ENCODE results near the gene FAM163B.

DNA sequence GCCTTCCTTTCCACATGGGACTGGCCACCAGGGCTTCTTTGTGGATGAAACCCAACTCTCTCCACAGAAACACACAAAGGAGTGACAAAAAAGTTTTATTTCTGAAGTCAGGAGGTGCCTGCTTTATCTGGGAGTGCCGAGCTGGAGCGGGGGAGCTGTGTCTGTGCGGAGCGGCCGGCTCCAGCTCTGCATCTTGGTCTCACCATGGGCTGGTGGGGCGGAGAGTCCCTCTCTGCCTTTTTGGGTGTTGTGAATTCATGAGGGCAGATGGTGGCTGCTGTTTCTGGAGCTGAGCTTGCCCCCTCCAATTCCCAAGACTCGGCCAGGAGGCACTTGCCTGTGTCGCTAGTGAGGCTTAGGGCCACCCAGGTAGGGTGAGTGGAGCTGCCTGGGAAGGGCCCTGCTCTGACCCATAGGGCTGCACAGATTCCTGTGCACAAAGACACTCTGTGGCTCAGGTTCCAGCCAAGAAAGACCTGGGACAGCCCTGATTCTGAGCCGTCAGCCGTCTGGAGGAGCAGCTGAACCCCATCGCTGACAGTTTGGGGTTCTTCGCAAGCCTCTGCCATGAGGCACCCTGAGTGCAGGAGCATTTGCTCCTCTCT, 28.4 kb upstream of the FAM163B start:
- TF ChIP-seq, protein P1, sequence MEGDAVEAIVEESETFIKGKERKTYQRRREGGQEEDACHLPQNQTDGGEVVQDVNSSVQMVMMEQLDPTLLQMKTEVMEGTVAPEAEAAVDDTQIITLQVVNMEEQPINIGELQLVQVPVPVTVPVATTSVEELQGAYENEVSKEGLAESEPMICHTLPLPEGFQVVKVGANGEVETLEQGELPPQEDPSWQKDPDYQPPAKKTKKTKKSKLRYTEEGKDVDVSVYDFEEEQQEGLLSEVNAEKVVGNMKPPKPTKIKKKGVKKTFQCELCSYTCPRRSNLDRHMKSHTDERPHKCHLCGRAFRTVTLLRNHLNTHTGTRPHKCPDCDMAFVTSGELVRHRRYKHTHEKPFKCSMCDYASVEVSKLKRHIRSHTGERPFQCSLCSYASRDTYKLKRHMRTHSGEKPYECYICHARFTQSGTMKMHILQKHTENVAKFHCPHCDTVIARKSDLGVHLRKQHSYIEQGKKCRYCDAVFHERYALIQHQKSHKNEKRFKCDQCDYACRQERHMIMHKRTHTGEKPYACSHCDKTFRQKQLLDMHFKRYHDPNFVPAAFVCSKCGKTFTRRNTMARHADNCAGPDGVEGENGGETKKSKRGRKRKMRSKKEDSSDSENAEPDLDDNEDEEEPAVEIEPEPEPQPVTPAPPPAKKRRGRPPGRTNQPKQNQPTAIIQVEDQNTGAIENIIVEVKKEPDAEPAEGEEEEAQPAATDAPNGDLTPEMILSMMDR (IDR thresholded peaks at IDR 0.05; ENCODE audit: insufficient read depth, low read depth, low read length) = no peak
- no peak for TF ChIP-seq EZH2 (IDR thresholded peaks at IDR 0.05; ENCODE audit: insufficient read depth, low read length)
